Upper lobe of left lung (tissue), 6 donors: ENCODE data around the gene SCRN2. TPM values are rescaled to one million over a fixed set of nuclear protein-coding genes. Genes with fewer than 3 reads are reported as not detected.
A peak's percentile ranks its signal among the peaks of the same experiment; 100 is the strongest.

Experiments
- ATAC-seq, 2 donors: fragments of 200-7000 bp; cut with Tn5 transposase; one replicate each; pipeline ENCODE4 v1.9.1; 2022; ENCODE audit warnings: mild to moderate bottlenecking in 2 of 2, moderate library complexity in 2 of 2; ENCODE audit not compliant: low FRiP score in 2 of 2
- DNase-seq, 2 donors: peaks; one replicate each; pipeline ENCODE4 v3.0.0-alpha.2; 2019 to 2020
- H3K27ac ChIP-seq, 4 donors: fragments of 200-600 bp; sonication (generic); one replicate each; pipeline ENCODE4 v1.5.1; 2016 to 2019
- H3K27me3 ChIP-seq, 4 donors: fragments of 200-600 bp; sonication (generic); one replicate each; pipeline ENCODE4 v1.5.1; 2017 to 2019
- H3K36me3 ChIP-seq, 4 donors: fragments of 200-600 bp; sonication (generic); one replicate each; pipeline ENCODE4 v1.5.1; 2016 to 2019
- H3K4me1 ChIP-seq, 4 donors: fragments of 200-600 bp; sonication (generic); one replicate each; pipeline ENCODE4 v1.5.1; 2018 to 2019
- H3K4me3 ChIP-seq, 4 donors: fragments of 200-600 bp; sonication (generic); one replicate each; pipeline ENCODE4 v1.5.1; 2017 to 2019; ENCODE audit warnings: mild to moderate bottlenecking in 2 of 4, moderate library complexity in 1 of 4
- H3K9me3 ChIP-seq, 4 donors: fragments of 200-600 bp; sonication (generic); one replicate each; pipeline ENCODE4 v1.5.1; 2018 to 2019
- EP300 ChIP-seq, 4 donors: sonication (generic); formaldehyde crosslinking; IDR thresholded peaks; one replicate each; pipeline ENCODE4 v1.5.1; 2017; ENCODE audit warnings: antibody characterized with exemption in 4 of 4, control low read depth in 2 of 4
- POLR2A ChIP-seq, 4 donors: fragments of 450-650 bp; IDR thresholded peaks; one replicate each; pipeline ENCODE4 v1.5.1; 2016 to 2017; ENCODE audit warnings: antibody characterized with exemption in 4 of 4, mild to moderate bottlenecking in 2 of 4
- POLR2AphosphoS5 ChIP-seq, 2 donors: sonication (generic); formaldehyde crosslinking; IDR thresholded peaks; one replicate each; pipeline ENCODE4 v1.5.1; 2017; ENCODE audit warnings: antibody characterized with exemption in 2 of 2
- whole genome bisulfite sequencing, 2 donors: methylation state at CpG; one replicate each; pipeline ENCODE4 v1.1.5; 2017 to 2018; 5-methylcytosine and 5-hydroxymethylcytosine counted together
- total RNA-seq, 6 donors: library from RNA; depleted of rRNA in 4 of 6; stranded (reverse); fragments of >200 nt in 4 of 6; gene quantifications; one replicate each; pipeline versions ENCODE4 v1.1.0 to v1.2.1, GENCODE V29; 2016 to 2021
- TF ChIP-seq, protein P1 (sequence below), 6 experiments: fragments of 450-650 bp in 4 of 6; fragments of 200-600 bp in 2 of 6; sonication (generic) in 2 of 6; IDR thresholded peaks; one replicate each; pipeline ENCODE4 v1.5.1; 2016 to 2019; ENCODE audit warnings: antibody characterized with exemption in 6 of 6
- donor health status: DM: no; HTN: no; CAD: no; lungs with moderate emphysema.
- donor health status: DM: no; HTN: yes; CAD: no; lungs with severe emphysema.

SCRN2 gene
- total RNA-seq, 6 donors from 2014 or later, result 24.4 to 73.3 (median 34.8) TPM

DNA sequence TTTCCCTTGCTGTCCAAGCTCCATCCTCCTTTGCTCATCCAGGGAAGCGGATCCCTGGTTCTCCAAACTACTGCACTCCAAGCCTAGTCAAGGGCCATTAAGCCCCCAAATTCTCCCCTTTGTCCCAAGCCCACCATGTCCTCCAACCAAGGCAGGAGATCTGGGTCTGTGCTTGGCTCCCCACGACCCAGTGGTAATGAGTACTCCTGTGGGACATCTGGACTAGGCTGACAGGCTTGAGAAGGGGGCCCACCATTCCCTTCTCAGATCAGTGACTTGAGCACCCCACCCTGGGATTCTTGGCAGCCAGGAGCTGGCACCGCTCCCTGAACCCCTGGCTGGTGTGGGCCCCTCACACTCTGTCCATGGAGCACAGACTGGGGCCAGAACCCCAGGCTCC lies 36.6 kb downstream of the SCRN2 start:
- H3K36me3 ChIP-seq, result peaks cover 4 to 33% (median 28%) of the 10 kb centered on the region in 4 donors
- H3K27me3 ChIP-seq, result peaks cover 0 to 3% (median 0%) of the 10 kb centered on the region in 4 donors
- H3K4me1 ChIP-seq, result peaks cover 0 to under 1% (median 0%) of the 10 kb centered on the region in 4 donors
- TF ChIP-seq, protein P1, sequence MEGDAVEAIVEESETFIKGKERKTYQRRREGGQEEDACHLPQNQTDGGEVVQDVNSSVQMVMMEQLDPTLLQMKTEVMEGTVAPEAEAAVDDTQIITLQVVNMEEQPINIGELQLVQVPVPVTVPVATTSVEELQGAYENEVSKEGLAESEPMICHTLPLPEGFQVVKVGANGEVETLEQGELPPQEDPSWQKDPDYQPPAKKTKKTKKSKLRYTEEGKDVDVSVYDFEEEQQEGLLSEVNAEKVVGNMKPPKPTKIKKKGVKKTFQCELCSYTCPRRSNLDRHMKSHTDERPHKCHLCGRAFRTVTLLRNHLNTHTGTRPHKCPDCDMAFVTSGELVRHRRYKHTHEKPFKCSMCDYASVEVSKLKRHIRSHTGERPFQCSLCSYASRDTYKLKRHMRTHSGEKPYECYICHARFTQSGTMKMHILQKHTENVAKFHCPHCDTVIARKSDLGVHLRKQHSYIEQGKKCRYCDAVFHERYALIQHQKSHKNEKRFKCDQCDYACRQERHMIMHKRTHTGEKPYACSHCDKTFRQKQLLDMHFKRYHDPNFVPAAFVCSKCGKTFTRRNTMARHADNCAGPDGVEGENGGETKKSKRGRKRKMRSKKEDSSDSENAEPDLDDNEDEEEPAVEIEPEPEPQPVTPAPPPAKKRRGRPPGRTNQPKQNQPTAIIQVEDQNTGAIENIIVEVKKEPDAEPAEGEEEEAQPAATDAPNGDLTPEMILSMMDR (IDR thresholded peaks at IDR 0.05), result no peak
- TF ChIP-seq POLR2AphosphoS5 (IDR thresholded peaks at IDR 0.05), result no peak
- TF ChIP-seq EP300 (IDR thresholded peaks at IDR 0.05), result no peak
- no peak for TF ChIP-seq POLR2A (IDR thresholded peaks at IDR 0.05)
- H3K27ac ChIP-seq, result no peak overlapping the region
- 45 to 70% methylated on average over 2 to 3 of the region's 3 CpGs for WGBS, 2 donors
- no peak for ATAC-seq
- H3K4me3 ChIP-seq, result no peak overlapping the region
- H3K9me3 ChIP-seq, result no peaks in the 10 kb centered on the region
- peak in 1 of 2 donors; percentile 6 for DNase-seq

DNA sequence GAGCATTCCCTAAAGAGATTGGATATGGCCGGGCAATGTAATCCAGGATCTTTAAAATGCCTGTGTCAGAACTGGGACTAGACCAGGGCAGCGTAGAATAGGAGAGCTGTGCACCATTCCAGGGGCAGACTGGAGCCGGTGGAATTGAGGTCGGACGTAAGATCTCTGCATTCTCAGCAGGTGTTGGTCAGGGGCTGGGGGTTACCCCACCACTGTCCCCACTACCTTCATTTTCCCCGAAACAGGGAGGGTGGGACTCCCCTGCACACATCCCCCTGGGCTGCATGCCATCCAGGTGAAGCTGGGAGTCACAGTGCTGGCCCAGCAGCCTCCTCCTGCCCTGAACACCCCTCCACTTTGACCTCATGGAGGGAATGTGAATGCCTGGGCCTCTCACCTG lies 37.3 kb downstream of the SCRN2 start:
- ATAC-seq (no peak), DNase-seq (no peak)
- Histone ChIP-seq H3K4me1 (no peaks in the 10 kb centered on the region), H3K4me3 (no peak overlapping the region), H3K27me3 (peaks cover 0 to 3% (median 0%) of the 10 kb centered on the region in 4 donors), H3K27ac (no peak overlapping the region), H3K9me3 (no peaks in the 10 kb centered on the region), H3K36me3 (peaks cover under 1 to 26% (median 21%) of the 10 kb centered on the region in 4 donors)
- WGBS, 2 donors, result 79 to 81% methylated on average over 6 of the region's 6 CpGs
- no peak for TF ChIP-seq EP300 (IDR thresholded peaks at IDR 0.05)
- no peak for TF ChIP-seq POLR2A (IDR thresholded peaks at IDR 0.05)
- TF ChIP-seq, protein P1 (IDR thresholded peaks at IDR 0.05), result no peak
- TF ChIP-seq POLR2AphosphoS5 (IDR thresholded peaks at IDR 0.05), result no peak

DNA sequence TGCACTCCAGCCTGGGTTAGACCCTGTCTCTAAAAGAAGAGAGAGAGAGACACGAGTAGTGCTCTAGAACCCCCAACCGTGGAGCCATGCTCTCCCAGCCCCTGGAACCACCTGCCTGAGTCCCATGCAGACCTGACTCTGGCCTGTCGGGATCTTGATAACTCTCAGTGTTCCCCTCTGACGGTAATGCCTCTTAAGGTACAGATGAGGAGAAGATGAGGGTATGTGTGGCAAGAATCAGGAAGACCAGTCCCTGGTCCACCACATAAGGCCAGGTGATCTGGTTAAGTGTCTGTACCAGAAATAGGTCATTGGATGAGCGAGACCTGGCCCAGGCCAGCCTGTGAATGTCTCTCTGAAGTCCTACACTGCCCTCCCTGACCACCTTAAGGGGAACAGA lies 37.9 kb downstream of the SCRN2 start:
- WGBS, 2 donors, result 69 to 75% methylated on average over 5 of the region's 5 CpGs
- H3K4me3 ChIP-seq, result no peak overlapping the region
- no peak for TF ChIP-seq POLR2A (IDR thresholded peaks at IDR 0.05)
- no peak for TF ChIP-seq EP300 (IDR thresholded peaks at IDR 0.05)
- no peak for TF ChIP-seq POLR2AphosphoS5 (IDR thresholded peaks at IDR 0.05)
- TF ChIP-seq, protein P1 (IDR thresholded peaks at IDR 0.05), result no peak
- no peak for DNase-seq
- no peak overlapping the region for H3K27ac ChIP-seq
- H3K36me3 ChIP-seq, result peaks cover 0 to 20% (median 16%) of the 10 kb centered on the region in 4 donors
- no peaks in the 10 kb centered on the region for H3K9me3 ChIP-seq
- no peaks in the 10 kb centered on the region for H3K4me1 ChIP-seq
- no peak for ATAC-seq
- peaks cover 0 to 3% (median 0%) of the 10 kb centered on the region in 4 donors for H3K27me3 ChIP-seq

DNA sequence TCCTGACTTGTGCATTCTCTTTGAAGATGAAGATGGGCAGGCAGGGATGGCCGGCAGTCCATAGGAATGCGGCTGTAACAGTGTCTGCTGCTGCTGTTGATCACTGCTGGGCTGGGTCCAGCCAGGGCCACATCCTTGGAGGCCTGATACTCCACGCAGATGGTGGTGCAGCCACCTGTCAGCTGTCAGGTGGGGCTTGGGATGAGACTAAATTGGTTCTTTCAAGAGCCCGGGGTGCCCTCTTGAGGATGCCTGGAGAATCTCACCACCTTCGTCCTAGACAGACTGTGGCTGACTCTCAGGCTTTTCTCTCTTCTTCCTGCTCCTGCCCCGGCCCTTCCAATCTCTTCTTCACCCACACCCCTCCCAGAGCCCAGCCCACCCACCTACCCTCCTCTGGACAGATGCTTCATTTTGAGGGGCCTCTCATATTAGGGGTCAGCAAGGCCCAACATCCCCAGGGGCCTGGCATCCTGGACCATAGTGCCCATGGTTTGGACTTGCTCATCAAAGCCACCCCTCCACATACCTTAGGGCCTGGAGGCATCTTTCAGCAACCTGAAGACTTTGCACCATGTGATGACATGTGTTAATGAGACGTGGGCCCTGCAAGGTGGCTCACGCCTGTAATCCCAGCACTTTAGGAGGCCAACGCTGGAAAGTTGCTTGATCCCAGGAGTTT lies 38.6 kb downstream of the SCRN2 start:
- Histone ChIP-seq H3K27ac (no peak overlapping the region), H3K4me1 (no peaks in the 10 kb centered on the region), H3K27me3 (peaks cover 0 to 3% (median 0%) of the 10 kb centered on the region in 4 donors), H3K36me3 (peaks cover 0 to 13% (median 8%) of the 10 kb centered on the region in 4 donors), H3K4me3 (no peak overlapping the region), H3K9me3 (no peaks in the 10 kb centered on the region)
- 34 to 45% methylated on average over 7 to 9 of the region's 9 CpGs for WGBS, 2 donors
- no peak for DNase-seq
- no peak for TF ChIP-seq POLR2AphosphoS5 (IDR thresholded peaks at IDR 0.05)
- TF ChIP-seq, protein P1 (IDR thresholded peaks at IDR 0.05), result peak; percentile 21 to 41 (median 34)
- peak in 1 of 2 donors; percentile 50 for ATAC-seq

DNA sequence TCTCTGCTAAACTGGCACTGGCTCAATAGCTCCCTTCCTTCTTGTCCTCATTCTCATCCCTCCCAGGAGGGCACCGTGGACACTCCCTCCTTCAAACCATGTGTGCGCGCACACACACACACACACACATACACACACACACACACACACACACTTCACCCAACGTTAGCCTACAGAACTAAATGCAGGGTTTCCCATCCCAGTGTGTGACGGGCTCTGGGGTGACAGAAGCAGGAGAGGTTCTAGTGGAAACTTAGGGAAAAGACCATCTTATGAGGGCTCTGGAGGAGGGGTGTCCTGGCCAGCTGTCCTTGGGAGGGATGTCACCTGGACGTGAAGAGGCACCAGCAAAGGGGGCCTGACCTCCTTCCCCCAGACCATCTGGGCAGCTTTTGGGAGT lies 39.2 kb downstream of the SCRN2 start:
- WGBS, 2 donors, result 42 to 55% methylated on average over 5 to 6 of the region's 6 CpGs
- TF ChIP-seq POLR2AphosphoS5 (IDR thresholded peaks at IDR 0.05) (no peak), EP300 (IDR thresholded peaks at IDR 0.05) (no peak), POLR2A (IDR thresholded peaks at IDR 0.05) (no peak)
- TF ChIP-seq, protein P1 (IDR thresholded peaks at IDR 0.05), result no peak
- peaks cover 0 to 7% (median 3%) of the 10 kb centered on the region in 4 donors for H3K36me3 ChIP-seq
- H3K27me3 ChIP-seq, result peaks cover 0 to 3% (median 0%) of the 10 kb centered on the region in 4 donors
- ATAC-seq, result no peak
- H3K27ac ChIP-seq, result no peak overlapping the region
- H3K4me1 ChIP-seq, result no peaks in the 10 kb centered on the region
- H3K4me3 ChIP-seq, result no peak overlapping the region
- H3K9me3 ChIP-seq, result no peaks in the 10 kb centered on the region
- no peak for DNase-seq
